DND-41 (cell line): ENCODE results near the gene HBG2.

Experiments
- ATAC-seq: fragments of 200-7000 bp; cut with Tn5 transposase; 3 replicates; pipeline ENCODE4 v1.9.1; 2021; ENCODE audit warnings: low read depth; ENCODE audit not compliant: insufficient read depth
- DNase-seq: peaks from one replicate; pipeline ENCODE4 v3.0.0-alpha.2; 2020
- H2AFZ ChIP-seq: 2 replicates; pipeline ENCODE4 v1.6.0; 2012; ENCODE audit warnings: low read depth, low read length
- H3K27ac ChIP-seq: 2 replicates; pipeline ENCODE4 v1.5.1; 2012; ENCODE audit warnings: low read length, inconsistent platforms
- H3K27me3 ChIP-seq: fragments of 200-600 bp; sonication (generic); 2 replicates; pipeline ENCODE4 v1.6.0; 2012; ENCODE audit warnings: low read length, mild to moderate bottlenecking, inconsistent platforms; ENCODE audit not compliant: insufficient read depth, poor library complexity
- H3K36me3 ChIP-seq: 2 replicates; pipeline ENCODE4 v1.5.1; 2012; ENCODE audit warnings: low read length, inconsistent platforms; ENCODE audit not compliant: insufficient read depth
- H3K4me1 ChIP-seq: 2 replicates; pipeline ENCODE4 v1.5.1; 2012; ENCODE audit warnings: mild to moderate bottlenecking, low read length; ENCODE audit not compliant: insufficient read depth
- H3K4me2 ChIP-seq: 2 replicates; pipeline ENCODE4 v1.6.0; 2012; ENCODE audit warnings: mild to moderate bottlenecking, moderate library complexity, low read length, inconsistent platforms; ENCODE audit not compliant: insufficient read depth
- H3K4me3 ChIP-seq, 2 experiments: fragments of 200-600 bp in 1 of 2; shearing (Covaris generic) in 1 of 2; 2 replicates each; pipeline ENCODE4 v1.5.1; 2012 to 2016; ENCODE audit warnings: inconsistent platforms in 2 of 2, low read length in 2 of 2, mild to moderate bottlenecking in 2 of 2, low read depth in 1 of 2, moderate library complexity in 1 of 2
- H3K79me2 ChIP-seq: 2 replicates; pipeline ENCODE4 v1.6.0; 2012; ENCODE audit warnings: low read length, inconsistent platforms; ENCODE audit not compliant: insufficient read depth
- H3K9ac ChIP-seq: 2 replicates; pipeline ENCODE4 v1.6.0; 2012; ENCODE audit warnings: low read depth, mild to moderate bottlenecking, inconsistent platforms, low read length, moderate library complexity
- H3K9me3 ChIP-seq: 2 replicates; pipeline ENCODE4 v1.5.1; 2012; ENCODE audit warnings: low read length, moderate library complexity, mild to moderate bottlenecking, inconsistent platforms; ENCODE audit not compliant: insufficient read depth, severe bottlenecking
- H4K20me1 ChIP-seq: 2 replicates; pipeline ENCODE4 v1.6.0; 2012; ENCODE audit warnings: low read length; ENCODE audit not compliant: insufficient read depth
- CTCF ChIP-seq: IDR thresholded peaks from 2 replicates; pipeline ENCODE4 v1.5.1; 2012; ENCODE audit warnings: borderline replicate concordance, low read length, moderate library complexity, mild to moderate bottlenecking; ENCODE audit not compliant: poor library complexity, severe bottlenecking; ENCODE audit errors: extremely low read depth
- EZH2 ChIP-seq: IDR thresholded peaks from 3 replicates; pipeline ENCODE4 v1.6.1; 2012; ENCODE audit warnings: borderline replicate concordance, low read depth, mild to moderate bottlenecking, moderate library complexity, low read length, inconsistent platforms; ENCODE audit not compliant: severe bottlenecking

The HBG2 gene

GRCh38 chr11:5286351-5286750 lies 31.8 kb upstream of the HBG2 start:
- Histone ChIP-seq H3K9me3 (no peaks in the 10 kb centered on the region), H3K36me3 (no peaks in the 10 kb centered on the region), H3K4me2 (no peak overlapping the region), H3K9ac (no peak overlapping the region), H3K4me3 (no peak overlapping the region), H4K20me1 (no peaks in the 10 kb centered on the region), H3K27me3 (no peaks in the 10 kb centered on the region), H3K27ac (no peak overlapping the region), H3K4me1 (no peaks in the 10 kb centered on the region), H3K79me2 (no peaks in the 10 kb centered on the region), H2AFZ (no peak overlapping the region)
- TF ChIP-seq CTCF = no peak
- TF ChIP-seq EZH2 = no peak
- ATAC-seq (no peak), DNase-seq (no peak)

GRCh38 chr11:5285703-5286340 lies 31.2 kb upstream of the HBG2 start:
- no peak overlapping the region for H2AFZ ChIP-seq
- H3K79me2 ChIP-seq = no peaks in the 10 kb centered on the region
- no peak overlapping the region for H3K4me3 ChIP-seq
- no peaks in the 10 kb centered on the region for H3K9me3 ChIP-seq
- DNase-seq (no peak), ATAC-seq (no peak)
- no peaks in the 10 kb centered on the region for H3K4me1 ChIP-seq
- TF ChIP-seq EZH2 = no peak
- no peak for TF ChIP-seq CTCF
- no peaks in the 10 kb centered on the region for H3K27me3 ChIP-seq
- no peaks in the 10 kb centered on the region for H4K20me1 ChIP-seq
- no peak overlapping the region for H3K27ac ChIP-seq
- H3K4me2 ChIP-seq = no peak overlapping the region
- H3K36me3 ChIP-seq = no peaks in the 10 kb centered on the region
- no peak overlapping the region for H3K9ac ChIP-seq

- no peaks in the 10 kb centered on the region for H4K20me1 ChIP-seq
- TF ChIP-seq CTCF (no peak), EZH2 (no peak)
- no peak overlapping the region for H2AFZ ChIP-seq
- no peaks in the 10 kb centered on the region for H3K9me3 ChIP-seq
- no peak overlapping the region for H3K9ac ChIP-seq
- no peak overlapping the region for H3K27ac ChIP-seq
- H3K4me3 ChIP-seq = no peak overlapping the region
- H3K36me3 ChIP-seq = no peaks in the 10 kb centered on the region
- DNase-seq (no peak), ATAC-seq (no peak)
- no peak overlapping the region for H3K4me2 ChIP-seq
- H3K79me2 ChIP-seq = no peaks in the 10 kb centered on the region
- H3K27me3 ChIP-seq = no peaks in the 10 kb centered on the region
- H3K4me1 ChIP-seq = no peaks in the 10 kb centered on the region
These were observed 30.1 kb upstream of the HBG2 start for GRCh38 chr11:5284637-5285036.
